Nephron (organoid): ENCODE measurements around the gene UQCR10.

Experiments used
- H3K27ac Mint-ChIP-seq, 3 experiments: 2 replicates each; pipeline ENCODE4 v1.8.0; 2020; ENCODE audit warnings: mixed read lengths in 3 of 3, mild to moderate bottlenecking in 2 of 3, moderate library complexity in 1 of 3
- H3K27me3 Mint-ChIP-seq: 2 replicates; pipeline ENCODE4 v1.8.0; 2021; ENCODE audit warnings: low read depth, mild to moderate bottlenecking, moderate library complexity, mixed read lengths
- H3K36me3 Mint-ChIP-seq: 2 replicates; pipeline ENCODE4 v1.8.0; 2020; ENCODE audit warnings: low read depth, mixed read lengths
- H3K4me1 Mint-ChIP-seq: 2 replicates; pipeline ENCODE4 v1.8.0; 2020; ENCODE audit warnings: mixed read lengths
- H3K4me3 Mint-ChIP-seq, 3 experiments: 2 replicates each; pipeline ENCODE4 v1.8.0; 2020; ENCODE audit warnings: mild to moderate bottlenecking in 3 of 3, mixed read lengths in 3 of 3, moderate library complexity in 2 of 3
- H3K9me3 Mint-ChIP-seq: 2 replicates; pipeline ENCODE4 v1.8.0; 2020; ENCODE audit warnings: mixed read lengths
- CTCF ChIP-seq, 3 experiments: fragments of 200-600 bp; sonication (generic); IDR thresholded peaks; one replicate each; pipeline ENCODE4 v1.5.0; 2021; ENCODE audit warnings: antibody characterized with exemption in 3 of 3; ENCODE audit not compliant: unreplicated experiment in 3 of 3

Gene UQCR10

GRCh38 chr22:29734406-29734805, 32.8 kb upstream of the UQCR10 start:
- Mint-ChIP-seq H3K4me1 (peaks cover 5% of the 10 kb centered on the region), H3K27me3 (no peaks in the 10 kb centered on the region), H3K36me3 (peaks cover 4% of the 10 kb centered on the region), H3K27ac (no peak overlapping the region), H3K9me3 (no peaks in the 10 kb centered on the region), H3K4me3 (no peak overlapping the region)
- no peak for TF ChIP-seq CTCF (IDR thresholded peaks at IDR 0.05; ENCODE audit: unreplicated experiment in 3 of 3)

GRCh38 chr22:29734838-29735237, 32.3 kb upstream of the UQCR10 start:
- H3K4me3 Mint-ChIP-seq = no peak overlapping the region
- no peak overlapping the region for H3K27ac Mint-ChIP-seq
- H3K27me3 Mint-ChIP-seq = no peaks in the 10 kb centered on the region
- no peaks in the 10 kb centered on the region for H3K9me3 Mint-ChIP-seq
- H3K36me3 Mint-ChIP-seq = peaks cover 4% of the 10 kb centered on the region
- H3K4me1 Mint-ChIP-seq = peaks cover 5% of the 10 kb centered on the region
- no peak for TF ChIP-seq CTCF (IDR thresholded peaks at IDR 0.05; ENCODE audit: unreplicated experiment in 3 of 3)

GRCh38 chr22:29735416-29735815, 31.8 kb upstream of the UQCR10 start:
- Mint-ChIP-seq H3K4me3 (no peak overlapping the region), H3K4me1 (peaks cover 5% of the 10 kb centered on the region), H3K9me3 (no peaks in the 10 kb centered on the region), H3K36me3 (peaks cover 4% of the 10 kb centered on the region), H3K27me3 (no peaks in the 10 kb centered on the region), H3K27ac (no peak overlapping the region)
- no peak for TF ChIP-seq CTCF (IDR thresholded peaks at IDR 0.05; ENCODE audit: unreplicated experiment in 3 of 3)

- H3K4me1 Mint-ChIP-seq = peaks cover 5% of the 10 kb centered on the region
- TF ChIP-seq CTCF (IDR thresholded peaks at IDR 0.05; ENCODE audit: unreplicated experiment in 3 of 3) = no peak
- no peaks in the 10 kb centered on the region for H3K9me3 Mint-ChIP-seq
- H3K27me3 Mint-ChIP-seq = no peaks in the 10 kb centered on the region
- peaks cover 14% of the 10 kb centered on the region for H3K36me3 Mint-ChIP-seq
- no peak overlapping the region for H3K27ac Mint-ChIP-seq
- no peak overlapping the region for H3K4me3 Mint-ChIP-seq
These were observed 29.7 kb upstream of the UQCR10 start for GRCh38 chr22:29737251-29738117.

GRCh38 chr22:29738118-29738815, 28.9 kb upstream of the UQCR10 start:
- Mint-ChIP-seq H3K36me3 (peaks cover 15% of the 10 kb centered on the region), H3K9me3 (no peaks in the 10 kb centered on the region), H3K27ac (no peak overlapping the region), H3K4me3 (no peak overlapping the region), H3K4me1 (peaks cover 5% of the 10 kb centered on the region), H3K27me3 (no peaks in the 10 kb centered on the region)
- TF ChIP-seq CTCF (IDR thresholded peaks at IDR 0.05; ENCODE audit: unreplicated experiment in 3 of 3) = no peak
